AG04450 (cell line): Measurements from ENCODE around the gene SLC31A2. TPM values are rescaled to one million over a fixed set of nuclear protein-coding genes. Genes with fewer than 3 reads are reported as not detected.
A peak's percentile ranks its signal among the peaks of the same experiment; 100 is the strongest.

Experiments
- CTCF ChIA-PET: fragments of 300-600, 350-600 bp; formaldehyde crosslinking; extraction: SDS; loops from one replicate; lab custom pipeline; 2022; ENCODE audit warnings: antibody characterized with exemption, inconsistent platforms; lab: Charles Lee
- POLR2A ChIA-PET: fragments of 350-600 bp; formaldehyde crosslinking; extraction: SDS; loops from one replicate; lab custom pipeline; 2021; ENCODE audit warnings: antibody characterized with exemption, inconsistent platforms; lab: Yijun Ruan, JAX
- DNase-seq: peaks from one replicate; pipeline ENCODE4 v3.0.0-alpha.2; 2011; ENCODE audit warnings: low read depth, low spot score
- H3K27ac ChIP-seq: one replicate; pipeline ENCODE4 v1.5.1; 2012; ENCODE audit warnings: low read depth, low read length, control low read depth
- H3K27me3 ChIP-seq: one replicate; pipeline ENCODE4 v1.6.0; 2012; ENCODE audit warnings: low read length; ENCODE audit not compliant: control insufficient read depth, insufficient read depth
- H3K4me3 ChIP-seq: 2 replicates; pipeline ENCODE4 v1.5.1; 2011; ENCODE audit warnings: mild to moderate bottlenecking, low read depth, low read length, control low read depth
- H3K9me3 ChIP-seq: 2 replicates; pipeline ENCODE4 v1.5.1; 2012; ENCODE audit warnings: low read length; ENCODE audit not compliant: control insufficient read depth, insufficient read depth
- CTCF ChIP-seq: IDR thresholded peaks from 2 replicates; pipeline ENCODE4 v1.5.1; 2011; ENCODE audit warnings: low read depth, low read length, control low read depth, inconsistent platforms
- polyA plus RNA-seq: library from polyadenylated mRNA; depleted of rRNA; stranded (reverse); fragments of >200 nt; gene quantifications from 2 replicates; pipeline ENCODE4 v1.2.3, GENCODE V29; 2011

Gene SLC31A2
- polyA plus RNA-seq, 1 experiment = 6.6 TPM

GRCh38 chr9:113187929-113188595 lies 37.3 kb downstream of the SLC31A2 start:
- Histone ChIP-seq H3K4me3 (no peak overlapping the region), H3K27ac (peak overlapping the region; percentile 89), H3K9me3 (no peaks in the 10 kb centered on the region), H3K27me3 (no peaks in the 10 kb centered on the region)
- TF ChIP-seq CTCF = no peak
- CTCF ChIA-PET = interaction anchor here (0.5 to 1.1 kb wide), 2 partner anchors 18 to 86 kb away, joined by 3 read pairs; no protein-coding TSS in a partner anchor
- peak; percentile 76 for DNase-seq
- POLR2A ChIA-PET = interaction anchor here (2.2 kb wide), 1 partner anchor 33 kb away, joined by 11 read pairs; the partner anchor contains the start of genes FKBP15 and SLC31A1

DNA sequence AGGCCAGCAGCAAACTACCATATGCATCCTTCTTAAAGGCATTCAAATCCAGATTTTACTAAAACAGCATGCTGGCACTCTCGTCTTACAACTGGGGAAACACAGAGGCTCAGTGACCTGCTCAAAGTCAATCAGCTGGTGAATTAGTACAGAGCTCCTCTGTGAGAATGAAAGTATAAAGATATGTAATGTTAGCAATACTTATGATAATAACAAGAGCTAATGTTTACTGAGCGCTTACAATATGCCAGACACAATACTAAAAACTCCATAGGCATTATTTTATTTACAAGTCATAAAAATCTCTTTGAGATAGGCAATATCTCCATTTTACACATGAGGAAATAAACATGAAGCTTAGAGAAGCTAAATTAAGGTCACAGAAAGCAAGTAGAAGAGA lies 41.6 kb downstream of the SLC31A2 start:
- CTCF ChIA-PET = no interaction called here
- Histone ChIP-seq H3K27me3 (no peaks in the 10 kb centered on the region), H3K27ac (no peak overlapping the region), H3K9me3 (no peaks in the 10 kb centered on the region), H3K4me3 (no peak overlapping the region)
- no peak for DNase-seq
- TF ChIP-seq CTCF = no peak
- POLR2A ChIA-PET = no interaction called here

- Histone ChIP-seq H3K9me3 (no peaks in the 10 kb centered on the region), H3K4me3 (no peak overlapping the region), H3K27ac (no peak overlapping the region), H3K27me3 (no peaks in the 10 kb centered on the region)
- no peak for TF ChIP-seq CTCF
- ChIA-PET POLR2A (no interaction called here), CTCF (no interaction called here)
- no peak for DNase-seq
Measured at GRCh38 chr9:113199683-113200329, 49.0 kb downstream of the SLC31A2 start.

DNA sequence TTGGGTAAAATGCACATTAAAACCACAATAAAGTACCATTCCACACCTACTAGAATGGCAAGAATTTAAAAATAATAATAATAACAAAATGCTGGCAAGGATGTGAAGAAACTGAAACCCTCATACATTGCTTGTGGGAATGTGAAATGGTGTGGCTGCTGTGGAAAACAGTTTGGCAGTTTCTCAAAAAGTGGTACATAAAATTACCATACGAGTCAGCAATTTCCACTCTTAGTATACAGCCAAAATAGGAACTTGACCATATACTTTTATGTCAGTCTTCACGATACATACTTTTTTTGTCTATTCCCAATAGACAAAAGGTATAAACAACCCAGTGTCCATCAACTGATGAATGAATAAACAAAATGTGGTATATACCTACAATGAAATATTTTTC lies 54.6 kb downstream of the SLC31A2 start:
- H3K27me3 ChIP-seq = no peaks in the 10 kb centered on the region
- no peak for TF ChIP-seq CTCF
- no peak for DNase-seq
- POLR2A ChIA-PET = interaction anchor here (1.2 kb wide), 1 partner anchor 16 kb away, joined by 3 read pairs; the partner anchor contains the start of genes FKBP15 and SLC31A1
- H3K27ac ChIP-seq = no peak overlapping the region
- CTCF ChIA-PET = no interaction called here
- H3K4me3 ChIP-seq = no peak overlapping the region
- no peaks in the 10 kb centered on the region for H3K9me3 ChIP-seq

DNA sequence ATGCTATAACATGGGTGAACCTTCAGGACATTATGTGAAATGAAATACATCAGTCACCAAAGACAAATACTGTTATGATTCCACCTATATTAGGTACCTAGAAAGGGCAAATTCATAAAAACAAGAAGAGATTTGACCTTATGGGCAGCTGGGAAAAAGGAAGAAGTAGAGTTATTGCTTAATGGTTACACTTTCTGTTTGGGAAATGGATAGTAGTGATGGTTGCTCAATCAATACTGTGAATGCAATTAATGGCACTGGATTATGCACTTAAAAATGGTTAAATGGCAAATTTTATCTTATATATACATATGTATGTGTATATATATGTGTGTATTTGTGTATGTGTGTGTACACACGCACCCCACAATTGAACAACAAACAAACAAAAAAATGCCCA lies 55.1 kb downstream of the SLC31A2 start:
- Histone ChIP-seq H3K27me3 (no peaks in the 10 kb centered on the region), H3K4me3 (no peak overlapping the region), H3K9me3 (no peaks in the 10 kb centered on the region), H3K27ac (no peak overlapping the region)
- ChIA-PET CTCF (interaction anchor here (0.7 kb wide), 1 partner anchor 18 kb away, joined by 3 read pairs; no protein-coding TSS in a partner anchor), POLR2A (interaction anchor here (1.2 kb wide), 1 partner anchor 15 kb away, joined by 3 read pairs; the partner anchor contains the start of genes FKBP15 and SLC31A1)
- no peak for TF ChIP-seq CTCF
- no peak for DNase-seq
